ENCODE results near the gene ZMAT3. TPM values are rescaled to one million over a fixed set of nuclear protein-coding genes. Genes with fewer than 3 reads are reported as not detected.
A peak's percentile ranks its signal among the peaks of the same experiment; 100 is the strongest.

ZMAT3 gene
- total RNA-seq, 1 donor: 44.9 TPM

- DNase-seq (ENCODE audit: low read depth): no peak
- TF ChIP-seq CTCF (IDR thresholded peaks at IDR 0.05; ENCODE audit: insufficient read depth, low read depth, low read length): no peak
- H3K4me3 ChIP-seq (ENCODE audit: low read depth, low read length): no peak overlapping the region
Observed at GRCh38 chr3:179021119-179021903, 50.3 kb downstream of the ZMAT3 start.

- no peak for TF ChIP-seq CTCF (IDR thresholded peaks at IDR 0.05; ENCODE audit: insufficient read depth, low read depth, low read length)
- H3K4me3 ChIP-seq (ENCODE audit: low read depth, low read length): no peak overlapping the region
- DNase-seq (ENCODE audit: low read depth): peak; percentile 64
Observed at GRCh38 chr3:179020112-179020511, 51.5 kb downstream of the ZMAT3 start.

- H3K4me3 ChIP-seq (ENCODE audit: low read depth, low read length): no peak overlapping the region
- TF ChIP-seq CTCF (IDR thresholded peaks at IDR 0.05; ENCODE audit: insufficient read depth, low read depth, low read length): no peak
- DNase-seq (ENCODE audit: low read depth): no peak
Observed at GRCh38 chr3:179018808-179019207, 52.8 kb downstream of the ZMAT3 start.

GRCh38 chr3:179016979-179017670 lies 54.5 kb downstream of the ZMAT3 start:
- no peak for TF ChIP-seq CTCF (IDR thresholded peaks at IDR 0.05; ENCODE audit: insufficient read depth, low read depth, low read length)
- no peak for DNase-seq (ENCODE audit: low read depth)
- H3K4me3 ChIP-seq (ENCODE audit: low read depth, low read length): no peak overlapping the region

- H3K4me3 ChIP-seq (ENCODE audit: low read depth, low read length): no peak overlapping the region
- DNase-seq (ENCODE audit: low read depth): peak; percentile 86
- TF ChIP-seq CTCF (IDR thresholded peaks at IDR 0.05; ENCODE audit: insufficient read depth, low read depth, low read length): peak; percentile 83
Observed at GRCh38 chr3:179015551-179016020, 56.0 kb downstream of the ZMAT3 start.

GRCh38 chr3:179005706-179006105 lies 65.9 kb downstream of the ZMAT3 start:
- H3K4me3 ChIP-seq (ENCODE audit: low read depth, low read length): no peak overlapping the region
- no peak for TF ChIP-seq CTCF (IDR thresholded peaks at IDR 0.05; ENCODE audit: insufficient read depth, low read depth, low read length)
- no peak for DNase-seq (ENCODE audit: low read depth)
